SIG-M5 treated with dmso at 0.1 percent for 504 hours (cell line): Measurements from ENCODE around the gene PPP1R7.
A peak's percentile ranks its signal among the peaks of the same experiment; 100 is the strongest.
"Not testable (repeated sequence)": the region's sequence is repeated elsewhere in the genome, so short reads cannot be mapped to it uniquely, and the experiment has no call there.

Source experiments
- DNase-seq: peaks from one replicate; lab custom pipeline; 2025; ENCODE audit not compliant: unreplicated experiment; lab: John Stamatoyannopoulos, UW

The PPP1R7 gene

GRCh38 chr2:241149925-241150659, at the start of gene PPP1R7:
PPP1R7 (plus strand) TSS chr2:241150467; CDS start chr2:241150496, 29 bp downstream.
- peak; percentile 97 for DNase-seq

- peak; percentile 79 for DNase-seq
These were observed 47.9 kb upstream of the PPP1R7 start, which contains the start of gene MTERF4 for GRCh38 chr2:241102239-241102803. MTERF4 (minus strand) TSS chr2:241102287; CDS start chr2:241102273, 14 bp downstream.

GRCh38 chr2:241103176-241103595, 47.1 kb upstream of the PPP1R7 start:
- DNase-seq = no peak

GRCh38 chr2:241104611-241105010, 45.7 kb upstream of the PPP1R7 start:
- DNase-seq = not testable (repeated sequence)

GRCh38 chr2:241105641-241106040, 44.6 kb upstream of the PPP1R7 start:
- no peak for DNase-seq

GRCh38 chr2:241107031-241107783, 43.1 kb upstream of the PPP1R7 start:
- no peak for DNase-seq

GRCh38 chr2:241108271-241109209, 41.7 kb upstream of the PPP1R7 start:
- DNase-seq = no peak

GRCh38 chr2:241109210-241110088, 40.8 kb upstream of the PPP1R7 start:
- DNase-seq = no peak

GRCh38 chr2:241110089-241110606, 40.1 kb upstream of the PPP1R7 start:
- DNase-seq = no peak

- no peak for DNase-seq
These were observed 39.4 kb upstream of the PPP1R7 start for GRCh38 chr2:241110607-241111439.

GRCh38 chr2:241111440-241111805, 38.8 kb upstream of the PPP1R7 start:
- DNase-seq = no peak

- DNase-seq = no peak
These were observed 38.2 kb upstream of the PPP1R7 start for GRCh38 chr2:241112046-241112445.

- DNase-seq = no peak
These were observed 37.7 kb upstream of the PPP1R7 start for GRCh38 chr2:241112592-241112991.

- no peak for DNase-seq
These were observed 35.4 kb upstream of the PPP1R7 start for GRCh38 chr2:241114836-241115235.

- DNase-seq = no peak
These were observed 34.9 kb upstream of the PPP1R7 start for GRCh38 chr2:241115361-241115760.

- no peak for DNase-seq
These were observed 33.4 kb upstream of the PPP1R7 start for GRCh38 chr2:241116606-241117560.

- no peak for DNase-seq
These were observed 31.3 kb upstream of the PPP1R7 start for GRCh38 chr2:241118737-241119505.
